Measurements from ENCODE around the gene SLC6A18.

The SLC6A18 gene

DNA sequence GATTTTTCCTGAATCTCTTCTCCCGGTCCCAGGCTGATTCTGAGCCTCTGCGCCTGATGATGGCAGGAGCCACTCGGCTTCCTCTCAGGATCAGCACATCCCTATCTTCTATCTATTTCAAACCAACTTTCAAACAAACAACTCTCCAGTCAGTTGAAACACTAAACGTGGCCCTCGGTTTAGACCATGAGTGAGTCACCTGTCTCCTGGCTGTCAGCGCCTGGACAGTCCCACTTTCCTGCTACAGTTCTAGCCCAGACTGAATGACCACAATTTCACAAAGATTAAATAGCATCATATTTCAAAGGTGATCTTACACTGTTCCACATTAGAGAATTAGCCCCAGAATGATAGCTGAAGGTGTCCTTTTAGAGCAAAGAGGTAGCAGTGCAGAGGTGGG, 17.6 kb upstream of the SLC6A18 start:
- no peak for DNase-seq (ENCODE audit: low read depth)
- TF ChIP-seq, protein P1, sequence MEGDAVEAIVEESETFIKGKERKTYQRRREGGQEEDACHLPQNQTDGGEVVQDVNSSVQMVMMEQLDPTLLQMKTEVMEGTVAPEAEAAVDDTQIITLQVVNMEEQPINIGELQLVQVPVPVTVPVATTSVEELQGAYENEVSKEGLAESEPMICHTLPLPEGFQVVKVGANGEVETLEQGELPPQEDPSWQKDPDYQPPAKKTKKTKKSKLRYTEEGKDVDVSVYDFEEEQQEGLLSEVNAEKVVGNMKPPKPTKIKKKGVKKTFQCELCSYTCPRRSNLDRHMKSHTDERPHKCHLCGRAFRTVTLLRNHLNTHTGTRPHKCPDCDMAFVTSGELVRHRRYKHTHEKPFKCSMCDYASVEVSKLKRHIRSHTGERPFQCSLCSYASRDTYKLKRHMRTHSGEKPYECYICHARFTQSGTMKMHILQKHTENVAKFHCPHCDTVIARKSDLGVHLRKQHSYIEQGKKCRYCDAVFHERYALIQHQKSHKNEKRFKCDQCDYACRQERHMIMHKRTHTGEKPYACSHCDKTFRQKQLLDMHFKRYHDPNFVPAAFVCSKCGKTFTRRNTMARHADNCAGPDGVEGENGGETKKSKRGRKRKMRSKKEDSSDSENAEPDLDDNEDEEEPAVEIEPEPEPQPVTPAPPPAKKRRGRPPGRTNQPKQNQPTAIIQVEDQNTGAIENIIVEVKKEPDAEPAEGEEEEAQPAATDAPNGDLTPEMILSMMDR (conservative IDR thresholded peaks at IDR 0.05; ENCODE audit: control insufficient read depth, insufficient read depth, low read depth, low read length) = no peak
- no peak overlapping the region for H3K4me3 ChIP-seq (ENCODE audit: control insufficient read depth, low read depth, low read length)

DNA sequence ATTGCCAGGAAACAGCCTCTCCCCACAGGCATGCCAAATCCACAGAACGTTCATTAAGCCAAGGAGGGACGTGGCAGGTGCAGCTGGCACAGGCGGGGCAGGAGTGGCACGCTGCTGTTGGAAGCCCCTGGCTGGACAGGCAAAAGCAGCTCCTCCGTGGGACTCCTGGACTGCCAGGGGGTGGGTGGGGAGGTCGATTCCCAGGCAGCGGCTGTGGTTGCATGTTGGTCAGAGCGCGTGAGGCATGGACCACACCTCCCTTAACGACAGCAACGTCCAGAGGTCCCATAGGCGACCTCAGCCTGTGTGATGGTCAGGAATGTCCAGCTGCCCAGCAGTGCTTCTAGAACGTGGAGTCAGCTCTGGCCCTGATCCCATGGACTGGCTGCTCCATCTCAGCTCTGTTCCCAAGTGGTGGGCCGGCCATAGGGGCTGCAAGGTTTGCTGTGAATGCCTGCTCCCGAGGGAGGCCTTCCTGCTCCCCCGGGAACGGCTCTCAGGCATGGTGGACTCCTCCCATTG, 16.9 kb upstream of the SLC6A18 start:
- no peak for DNase-seq (ENCODE audit: low read depth)
- H3K4me3 ChIP-seq (ENCODE audit: control insufficient read depth, low read depth, low read length) = no peak overlapping the region
- TF ChIP-seq, protein P1 (conservative IDR thresholded peaks at IDR 0.05; ENCODE audit: control insufficient read depth, insufficient read depth, low read depth, low read length) = no peak

DNA sequence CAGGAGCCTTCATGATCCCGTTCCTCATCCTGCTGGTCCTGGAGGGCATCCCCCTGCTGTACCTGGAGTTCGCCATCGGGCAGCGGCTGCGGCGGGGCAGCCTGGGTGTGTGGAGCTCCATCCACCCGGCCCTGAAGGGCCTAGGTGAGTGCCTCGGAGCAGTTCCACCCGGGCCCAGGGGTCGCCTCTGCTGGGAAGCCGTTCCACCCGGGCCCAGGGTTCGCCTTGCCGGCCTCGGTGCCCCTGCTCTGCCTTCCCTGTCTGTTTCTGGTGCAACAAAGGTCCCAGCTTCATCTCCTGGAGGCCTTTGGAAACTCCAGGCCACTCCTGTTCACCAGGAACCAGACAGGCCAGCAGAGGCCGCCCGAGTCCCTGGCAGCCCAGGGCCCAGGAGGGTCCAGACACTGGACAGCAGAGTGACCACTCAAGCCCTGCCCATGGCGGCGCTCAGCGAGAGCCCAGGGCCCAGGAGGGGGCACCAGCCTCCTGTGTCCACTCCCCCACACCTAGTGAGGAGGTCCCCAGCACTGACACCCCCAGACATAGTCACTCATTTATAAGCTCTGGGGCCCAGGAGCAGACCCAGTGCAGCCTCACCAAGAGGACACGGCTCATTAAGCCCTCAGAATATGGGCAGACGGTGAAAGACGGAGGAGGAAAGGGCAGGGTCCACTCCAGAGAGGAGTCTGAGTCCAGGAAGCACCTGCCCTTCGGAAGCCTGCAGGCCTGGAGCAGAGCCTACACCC, 16.3 kb upstream of the SLC6A18 start:
- TF ChIP-seq, protein P1 (conservative IDR thresholded peaks at IDR 0.05; ENCODE audit: control insufficient read depth, insufficient read depth, low read depth, low read length) = peak; percentile 42
- H3K4me3 ChIP-seq (ENCODE audit: control insufficient read depth, low read depth, low read length) = no peak overlapping the region
- DNase-seq (ENCODE audit: low read depth) = peak; percentile 12

DNA sequence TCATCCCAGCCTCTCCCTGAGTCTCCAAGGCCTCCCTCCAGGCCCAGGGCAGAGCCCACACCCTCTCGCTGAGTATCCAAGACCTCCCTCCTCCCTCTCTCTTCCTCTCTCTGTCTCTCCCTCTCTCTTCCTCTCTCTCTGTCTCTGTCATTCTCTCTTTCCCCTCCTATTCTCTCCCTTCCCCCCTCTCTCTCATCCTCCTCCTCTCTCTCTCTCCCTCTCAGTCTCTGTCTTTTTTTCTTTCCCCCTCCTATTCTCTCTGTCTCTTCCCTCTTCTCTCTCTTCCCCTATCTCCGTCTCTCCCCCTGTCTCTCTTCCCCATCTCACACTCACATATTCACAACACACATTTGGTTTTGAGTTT, 15.7 kb upstream of the SLC6A18 start:
- no peak for DNase-seq (ENCODE audit: low read depth)

DNA sequence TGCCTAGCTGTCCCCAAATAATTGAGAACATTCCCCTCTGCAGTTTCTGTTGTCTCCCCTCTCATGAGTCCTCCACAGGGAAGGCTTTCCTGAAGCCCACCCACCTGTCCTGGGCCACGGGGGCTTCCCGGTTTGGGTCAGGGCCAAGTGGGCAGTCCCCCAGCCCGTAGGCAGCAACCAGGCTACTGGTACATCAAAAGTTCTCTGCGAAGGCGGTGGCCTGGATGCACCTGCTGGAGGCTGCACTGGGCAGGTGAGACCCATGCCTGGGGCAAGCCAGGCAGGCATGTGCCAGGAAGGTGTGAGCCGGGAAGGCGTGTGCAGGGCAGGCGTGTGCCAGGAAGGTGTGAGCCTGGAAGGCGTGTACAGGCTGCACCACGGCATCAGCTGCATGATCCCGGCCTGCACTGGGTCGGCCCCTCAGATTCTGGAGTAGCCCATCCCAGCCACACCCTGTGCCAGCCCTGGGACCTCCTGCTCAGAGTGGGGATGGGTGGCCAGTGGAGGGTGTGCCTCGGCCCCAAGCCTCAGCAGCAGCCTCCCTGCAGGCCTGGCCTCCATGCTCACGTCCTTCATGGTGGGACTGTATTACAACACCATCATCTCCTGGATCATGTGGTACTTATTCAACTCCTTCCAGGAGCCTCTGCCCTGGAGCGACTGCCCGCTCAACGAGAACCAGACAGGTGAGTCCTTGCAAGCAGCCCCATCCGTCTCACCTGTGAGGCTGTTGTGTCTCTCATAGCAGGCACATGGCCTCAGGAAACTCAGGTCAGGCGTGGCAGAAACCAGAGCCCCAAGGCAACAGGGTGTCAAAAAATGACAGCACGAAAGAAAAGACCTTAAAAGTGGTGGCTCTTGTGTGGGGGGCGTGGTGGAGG, 15.0 kb upstream of the SLC6A18 start:
- no peak overlapping the region for H3K4me3 ChIP-seq (ENCODE audit: control insufficient read depth, low read depth, low read length)
- DNase-seq (ENCODE audit: low read depth) = no peak
- TF ChIP-seq, protein P1 (conservative IDR thresholded peaks at IDR 0.05; ENCODE audit: control insufficient read depth, insufficient read depth, low read depth, low read length) = no peak

More for the DNA sequence above, 15.7 kb upstream of the SLC6A18 start:
- no peak overlapping the region for H3K4me3 ChIP-seq (ENCODE audit: control insufficient read depth, low read depth, low read length)
- TF ChIP-seq, protein P1 (conservative IDR thresholded peaks at IDR 0.05; ENCODE audit: control insufficient read depth, insufficient read depth, low read depth, low read length) = no peak

DNA sequence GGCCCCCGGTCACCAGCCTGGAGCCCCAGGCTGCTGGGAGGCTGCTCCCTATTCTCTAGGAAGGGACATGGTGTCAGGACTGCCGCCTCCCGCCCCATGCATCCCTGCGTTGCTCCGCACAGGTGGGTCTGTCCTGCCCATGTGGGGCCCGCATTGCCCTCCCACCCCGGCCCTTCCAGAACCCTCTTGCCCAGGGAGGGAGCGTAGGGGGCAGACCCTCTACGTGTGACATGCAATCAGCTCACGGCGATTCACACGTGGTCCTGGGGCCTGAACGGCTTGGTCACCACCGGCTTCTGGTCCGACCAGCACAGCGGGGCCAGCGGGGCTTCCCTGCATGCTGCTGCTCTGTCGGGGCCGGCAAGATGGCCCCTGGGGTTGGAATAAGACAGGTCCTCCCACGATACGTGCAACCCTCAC, 14.3 kb upstream of the SLC6A18 start:
- H3K4me3 ChIP-seq (ENCODE audit: control insufficient read depth, low read depth, low read length) = no peak overlapping the region
- no peak for DNase-seq (ENCODE audit: low read depth)
- TF ChIP-seq, protein P1 (conservative IDR thresholded peaks at IDR 0.05; ENCODE audit: control insufficient read depth, insufficient read depth, low read depth, low read length) = no peak
